K562 (cell line): ENCODE results near the gene PGD. TPM values are rescaled to one million over a fixed set of nuclear protein-coding genes. Genes with fewer than 3 reads are reported as not detected.

Experiments used
- ATAC-seq: fragments of 200-7000 bp; cut with Tn5 transposase; 3 replicates; pipeline ENCODE4 v1.9.1; 2020; ENCODE audit warnings: moderate library complexity
- BruUV-seq: library from RNA; stranded (reverse); fragments of 400-500 nt; replicated peaks from 2 replicates; lab custom pipeline; 2021; lab: Mats Ljungman, UMichigan
- CTCF ChIA-PET: fragments of 300-600 bp; formaldehyde crosslinking; extraction: SDS; loops from one replicate; lab custom pipeline; 2021; ENCODE audit warnings: low intra/inter-chr PET ratio; lab: Yijun Ruan, JAX
- POLR2A ChIA-PET: fragments of 300-600, 350-650 bp; sonication (Branson Sonifier 250); formaldehyde crosslinking; extraction: SDS; loops from one replicate; lab custom pipeline; 2021; ENCODE audit warnings: antibody characterized with exemption, inconsistent platforms; lab: Yijun Ruan, JAX
- DNase-seq, 4 experiments: peaks; one replicate each; pipeline versions ENCODE4 v3.0.0 to v3.0.0-alpha.2; 2011 to 2018; ENCODE audit warnings: low spot score in 3 of 4, mixed read lengths in 3 of 4; ENCODE audit errors: extremely low read depth in 1 of 4
- FAIRE-seq: peaks from 2 replicates; lab custom pipeline; 2011; peaks lifted over from hg19 to GRCh38; lab: Jason Lieb, UNC
- H2AFZ ChIP-seq: 2 replicates; pipeline ENCODE4 v1.6.0; 2011; ENCODE audit warnings: low read depth, low read length, control low read depth, inconsistent platforms
- H3K27ac ChIP-seq: fragments of 200-600 bp; 3 replicates; pipeline ENCODE4 v1.8.0; 2011; ENCODE audit warnings: low read depth, mild to moderate bottlenecking, control low read depth, inconsistent platforms, low read length, moderate library complexity, mixed read lengths; ENCODE audit errors: extremely low read depth
- H3K27me3 ChIP-seq, 2 experiments: fragments of 300-600 bp in 1 of 2; 2 replicates in 1 of 2; 3 replicates in 1 of 2; pipeline versions ENCODE4 v1.6.0 to v1.8.0; 2011; ENCODE audit warnings: inconsistent platforms in 2 of 2, low read length in 2 of 2, mild to moderate bottlenecking in 1 of 2, mixed read lengths in 1 of 2, moderate library complexity in 1 of 2; ENCODE audit not compliant: control insufficient read depth in 2 of 2, insufficient read depth in 2 of 2
- H3K36me3 ChIP-seq: fragments of 300-600 bp; 3 replicates; pipeline ENCODE4 v1.8.0; 2011; ENCODE audit warnings: mild to moderate bottlenecking, low read length, inconsistent platforms; ENCODE audit not compliant: control insufficient read depth, insufficient read depth
- H3K4me1 ChIP-seq, 2 experiments: fragments of 200-600 bp in 1 of 2; replicated peaks in 1 of 2; 2 replicates in 1 of 2; 3 replicates in 1 of 2; pipeline versions ENCODE4 v1.5.1 to v1.8.0; 2011; ENCODE audit warnings: inconsistent platforms in 2 of 2, low read length in 2 of 2, mild to moderate bottlenecking in 1 of 2, mixed read lengths in 1 of 2, moderate library complexity in 1 of 2; ENCODE audit not compliant: control insufficient read depth in 2 of 2, insufficient read depth in 2 of 2
- H3K4me2 ChIP-seq: 2 replicates; pipeline ENCODE4 v1.6.1; 2011; ENCODE audit warnings: low read length, control low read depth, inconsistent platforms, mixed read lengths; ENCODE audit not compliant: insufficient read depth
- H3K4me3 ChIP-seq: fragments of 200-600 bp; sonication (generic), shearing (Covaris generic); 2 replicates; pipeline ENCODE4 v1.5.1; 2016; ENCODE audit warnings: control low read depth, inconsistent platforms
- H3K79me2 ChIP-seq: fragments of 200-600 bp; 3 replicates; pipeline ENCODE4 v1.8.0; 2011; ENCODE audit warnings: low read length, inconsistent platforms; ENCODE audit not compliant: control insufficient read depth, insufficient read depth
- H3K9ac ChIP-seq, 2 experiments: 2 replicates each; pipeline versions ENCODE4 v1.6.0 to v1.6.1; 2011; ENCODE audit warnings: low read depth in 2 of 2, low read length in 2 of 2, control low read depth in 1 of 2, inconsistent platforms in 1 of 2, mild to moderate bottlenecking in 1 of 2, mixed read lengths in 1 of 2; ENCODE audit not compliant: insufficient read depth in 1 of 2
- H3K9me1 ChIP-seq: one replicate; pipeline ENCODE4 v1.6.0; 2011; ENCODE audit warnings: inconsistent platforms, mild to moderate bottlenecking, low read length, moderate library complexity; ENCODE audit not compliant: control insufficient read depth, insufficient read depth
- H3K9me3 ChIP-seq: replicated peaks from 2 replicates; pipeline ENCODE4 v1.5.1; 2011; ENCODE audit warnings: low read depth, low read length, inconsistent platforms; ENCODE audit not compliant: control insufficient read depth, insufficient read depth
- H4K20me1 ChIP-seq: replicated peaks from 2 replicates; pipeline ENCODE4 v1.6.1; 2011; ENCODE audit warnings: low read length, inconsistent platforms, mixed read lengths; ENCODE audit not compliant: control insufficient read depth, insufficient read depth
- BCOR ChIP-seq: fragments of 450-650 bp; IDR thresholded peaks from 2 replicates; pipeline ENCODE4 v1.6.1; 2016
- CBFA2T3 ChIP-seq: fragments of 450-650 bp; IDR thresholded peaks from 2 replicates; pipeline ENCODE4 v1.6.1; 2017
- ZNF146 ChIP-seq: IDR thresholded peaks from one replicate; pipeline ENCODE4 v1.6.1; 2018; ENCODE audit warnings: missing compliant biosample characterization; ENCODE audit not compliant: unreplicated experiment
- ZNF165 ChIP-seq: fragments of 250-450 bp; sonication (Bioruptor Pico); IDR thresholded peaks from 2 replicates; pipeline ENCODE4 v1.4.0; 2020; ENCODE audit warnings: borderline replicate concordance
- ZNF586 ChIP-seq: fragments of 450-650 bp; formaldehyde crosslinking; conservative IDR thresholded peaks from 2 replicates; pipeline ENCODE4 v1.4.0; 2020; ENCODE audit warnings: mild to moderate bottlenecking, moderate library complexity
- WGBS: fragments of 100-300 bp; shearing (Covaris generic); methylation state at CpG from one replicate; pipeline ENCODE4 v1.1.6; 2016; ENCODE audit warnings: low coverage, mixed read lengths; ENCODE audit not compliant: insufficient coverage; ENCODE audit errors: missing lambda C conversion rate; 5-methylcytosine and 5-hydroxymethylcytosine counted together
- in situ Hi-C: fragments of 300-500 bp; cut with MboI; formaldehyde crosslinking; loops from 4 replicates; pipeline ENCODE4 v1.15.0; 2018; ENCODE audit warnings: inconsistent platforms, mixed read lengths
- intact Hi-C: fragments of 100-400 bp; cut with micrococcal nuclease; formaldehyde crosslinking; loops from 2 replicates; pipeline ENCODE4 v1.14.2; 2022
- polyA plus RNA-seq, 8 experiments: library from polyadenylated mRNA; depleted of rRNA in 4 of 8; stranded (reverse) in 5 of 8; unstranded in 3 of 8; fragments of >200 nt; fragmentation: Nextera tagmentation in 2 of 8; fragmentation: Illumina TruSeq in 1 of 8; extraction: Ambion mirVana in 2 of 8; extraction: Trizol in 1 of 8; gene quantifications; 2 replicates each; pipeline versions ENCODE4 v1.2.1 to v1.2.3, GENCODE V29; 2011 to 2014; ENCODE audit warnings: inconsistent platforms in 1 of 8, missing spikeins in 1 of 8
- total RNA-seq, 7 experiments: library from RNA; depleted of rRNA in 6 of 7; stranded (reverse); fragments of >200 nt in 6 of 7; fragmentation: Illumina TruSeq in 2 of 7; extraction: Trizol in 2 of 7; gene quantifications; 2 replicates each; pipeline versions ENCODE4 v1.2.1 to v1.2.3, GENCODE V29; 2011 to 2021; ENCODE audit warnings: low replicate concordance in 1 of 7
- TF ChIP-seq, protein P1 (sequence below): sonication (generic); formaldehyde crosslinking; IDR thresholded peaks from 2 replicates; pipeline ENCODE4 v1.4.0; 2020; ENCODE audit warnings: mild to moderate bottlenecking, missing genetic modification reagents
- TF ChIP-seq, protein P2 (sequence below): sonication (generic); formaldehyde crosslinking; IDR thresholded peaks from 2 replicates; pipeline ENCODE4 v1.8.1; 2023; ENCODE audit warnings: mild to moderate bottlenecking, missing genetic modification reagents

The PGD gene
- total and polyA plus RNA-seq, 9 of the 15 experiments (the other 6 are each of a cell fraction or from before 2014, with no cell fraction given), result 177 to 542 (median 270) TPM

DNA sequence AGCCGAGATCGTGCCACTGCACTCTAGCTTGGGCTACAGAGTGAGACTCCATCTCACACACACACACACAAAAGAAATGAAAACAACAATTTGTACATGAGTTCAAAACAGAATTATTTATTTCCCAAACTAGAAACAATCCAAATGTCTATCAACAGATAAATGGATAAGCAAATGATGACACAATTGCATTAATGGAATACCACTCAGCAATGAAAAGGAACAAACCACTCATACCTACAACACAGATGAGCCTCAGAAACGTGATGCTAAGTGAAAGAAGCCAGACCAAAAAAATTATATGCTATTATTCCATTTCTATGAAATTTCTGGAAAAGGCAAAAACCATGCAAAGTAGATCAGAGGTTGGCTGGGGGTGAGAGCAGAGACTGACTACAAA lies 2.0 kb upstream of the PGD start:
- Histone ChIP-seq H3K4me3 (no peak overlapping the region), H3K27ac (no peak overlapping the region), H3K9me3 (no peaks in the 10 kb centered on the region), H3K4me1 (peaks cover 18 to 23% of the 10 kb centered on the region in 2 experiments), H4K20me1 (peaks cover 8% of the 10 kb centered on the region; the same call in 1 of the 2 replicates), H3K79me2 (peaks cover 28% of the 10 kb centered on the region), H3K9me1 (no peaks in the 10 kb centered on the region), H3K27me3 (no peaks in the 10 kb centered on the region), H3K4me2 (no peak overlapping the region), H3K36me3 (peaks cover 18% of the 10 kb centered on the region), H2AFZ (no peak overlapping the region), H3K9ac (no peak overlapping the region)
- intact Hi-C loops (no loop called here), in situ Hi-C loops (no loop called here)
- DNase-seq (no peak), FAIRE-seq (no peak), ATAC-seq (no peak)
- POLR2A ChIA-PET, result interaction anchor here (1.7 kb wide), 1 partner anchor 9 kb away, joined by 4 read pairs; no protein-coding TSS in a partner anchor
- TF ChIP-seq ZNF146 (CRISPR knock-in tag) (peak; percentile 45), ZNF165 (no peak)
- 71% methylated on average over 3 of the region's 3 CpGs for WGBS
- CTCF ChIA-PET, result no interaction called here
- BruUV-seq, result no TSS peak

DNA sequence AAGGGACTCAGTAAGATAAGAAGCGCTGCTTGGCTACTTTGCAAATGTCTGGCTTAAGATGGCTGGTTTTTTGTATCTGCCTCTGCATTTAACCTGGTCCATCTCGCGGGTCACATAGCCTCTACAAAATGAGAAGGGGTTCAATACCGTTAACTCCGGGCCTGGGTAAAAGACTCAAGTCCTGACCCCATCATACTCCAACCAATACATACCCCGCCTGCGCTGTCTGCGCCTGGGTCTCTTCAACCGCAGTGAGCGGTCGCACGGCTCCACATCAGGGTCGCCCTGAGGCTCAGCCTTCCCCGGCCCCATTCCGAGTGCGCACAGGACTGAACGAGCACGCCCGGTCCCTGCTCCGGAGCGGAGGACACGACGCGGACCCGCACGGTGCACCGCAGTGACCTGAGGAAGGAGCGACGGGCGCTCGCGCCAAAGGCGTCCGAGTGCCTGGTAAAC lies 558 bp upstream of the PGD start:
- POLR2A ChIA-PET, result interaction anchor here (0.6 to 2.7 kb wide), 11 partner anchors 10 to 233 kb away, joined by 3 to 27 read pairs (median 3); partner anchors contain the start of gene CORT
- Histone ChIP-seq H3K79me2 (peaks cover 37% of the 10 kb centered on the region), H3K9ac (peak overlapping the region; percentile 59 to 95), H4K20me1 (peaks cover 8% of the 10 kb centered on the region; the same call in 1 of the 2 replicates), H3K9me1 (no peaks in the 10 kb centered on the region), H3K4me3 (peak overlapping the region; percentile 66), H3K4me1 (peaks cover 18 to 23% of the 10 kb centered on the region in 2 experiments), H3K36me3 (peaks cover 32% of the 10 kb centered on the region), H3K27me3 (no peaks in the 10 kb centered on the region), H2AFZ (peak overlapping the region; percentile 99), H3K4me2 (peak overlapping the region; percentile 93), H3K9me3 (no peaks in the 10 kb centered on the region), H3K27ac (peak overlapping the region; percentile 47)
- CTCF ChIA-PET, result interaction anchor here (0.6 kb wide), 1 partner anchor 760 kb away, joined by 3 read pairs; no protein-coding TSS in a partner anchor
- ATAC-seq (no peak), DNase-seq (no peak), FAIRE-seq (peak; percentile 32)
- intact Hi-C loops (loop anchor here (1.0 to 2.0 kb wide), 2 partner anchors 10 to 16 kb away; no protein-coding TSS in a partner anchor), in situ Hi-C loops (no loop called here)
- BruUV-seq, result TSS peak; percentile 77
- 2% methylated on average over 32 of the region's 34 CpGs for whole genome bisulfite sequencing
- TF ChIP-seq CBFA2T3, result no peak
- peak; percentile 9; the same call in 1 of the 2 replicates for TF ChIP-seq BCOR
- TF ChIP-seq, protein P1, sequence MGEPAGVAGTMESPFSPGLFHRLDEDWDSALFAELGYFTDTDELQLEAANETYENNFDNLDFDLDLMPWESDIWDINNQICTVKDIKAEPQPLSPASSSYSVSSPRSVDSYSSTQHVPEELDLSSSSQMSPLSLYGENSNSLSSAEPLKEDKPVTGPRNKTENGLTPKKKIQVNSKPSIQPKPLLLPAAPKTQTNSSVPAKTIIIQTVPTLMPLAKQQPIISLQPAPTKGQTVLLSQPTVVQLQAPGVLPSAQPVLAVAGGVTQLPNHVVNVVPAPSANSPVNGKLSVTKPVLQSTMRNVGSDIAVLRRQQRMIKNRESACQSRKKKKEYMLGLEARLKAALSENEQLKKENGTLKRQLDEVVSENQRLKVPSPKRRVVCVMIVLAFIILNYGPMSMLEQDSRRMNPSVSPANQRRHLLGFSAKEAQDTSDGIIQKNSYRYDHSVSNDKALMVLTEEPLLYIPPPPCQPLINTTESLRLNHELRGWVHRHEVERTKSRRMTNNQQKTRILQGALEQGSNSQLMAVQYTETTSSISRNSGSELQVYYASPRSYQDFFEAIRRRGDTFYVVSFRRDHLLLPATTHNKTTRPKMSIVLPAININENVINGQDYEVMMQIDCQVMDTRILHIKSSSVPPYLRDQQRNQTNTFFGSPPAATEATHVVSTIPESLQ (CRISPR knock-in tag), result 0 out of 2 replicates have a peak, but pooled peaks have one; percentile 10
- TF ChIP-seq, protein P2, sequence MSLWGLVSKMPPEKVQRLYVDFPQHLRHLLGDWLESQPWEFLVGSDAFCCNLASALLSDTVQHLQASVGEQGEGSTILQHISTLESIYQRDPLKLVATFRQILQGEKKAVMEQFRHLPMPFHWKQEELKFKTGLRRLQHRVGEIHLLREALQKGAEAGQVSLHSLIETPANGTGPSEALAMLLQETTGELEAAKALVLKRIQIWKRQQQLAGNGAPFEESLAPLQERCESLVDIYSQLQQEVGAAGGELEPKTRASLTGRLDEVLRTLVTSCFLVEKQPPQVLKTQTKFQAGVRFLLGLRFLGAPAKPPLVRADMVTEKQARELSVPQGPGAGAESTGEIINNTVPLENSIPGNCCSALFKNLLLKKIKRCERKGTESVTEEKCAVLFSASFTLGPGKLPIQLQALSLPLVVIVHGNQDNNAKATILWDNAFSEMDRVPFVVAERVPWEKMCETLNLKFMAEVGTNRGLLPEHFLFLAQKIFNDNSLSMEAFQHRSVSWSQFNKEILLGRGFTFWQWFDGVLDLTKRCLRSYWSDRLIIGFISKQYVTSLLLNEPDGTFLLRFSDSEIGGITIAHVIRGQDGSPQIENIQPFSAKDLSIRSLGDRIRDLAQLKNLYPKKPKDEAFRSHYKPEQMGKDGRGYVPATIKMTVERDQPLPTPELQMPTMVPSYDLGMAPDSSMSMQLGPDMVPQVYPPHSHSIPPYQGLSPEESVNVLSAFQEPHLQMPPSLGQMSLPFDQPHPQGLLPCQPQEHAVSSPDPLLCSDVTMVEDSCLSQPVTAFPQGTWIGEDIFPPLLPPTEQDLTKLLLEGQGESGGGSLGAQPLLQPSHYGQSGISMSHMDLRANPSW, result peak; percentile 82; the same call in 1 of the 2 replicates
- no peak for TF ChIP-seq ZNF586 (CRISPR knock-in tag)
